Esophagus muscularis mucosa (tissue), 4 donors: ENCODE results near the gene SAMD3. TPM values are rescaled to one million over a fixed set of nuclear protein-coding genes. Genes with fewer than 3 reads are reported as not detected.

Experiments used
- DNase-seq: peaks from one replicate; pipeline ENCODE4 v3.0.0-alpha.2; 2017; ENCODE audit errors: extremely low spot score
- H3K27ac ChIP-seq, 4 donors: fragments of 200-600 bp; sonication (generic); replicated peaks in 1 of 4; 1 replicate in 3 of 4; 2 replicates in 1 of 4; pipeline ENCODE4 v1.5.1; 2016 to 2019; ENCODE audit warnings: mild to moderate bottlenecking in 1 of 4
- H3K27me3 ChIP-seq, 4 donors: fragments of 200-600 bp; sonication (generic); one replicate each; pipeline versions ENCODE4 v1.5.1 to v1.6.0; 2016 to 2019
- H3K36me3 ChIP-seq, 4 donors: fragments of 200-600 bp; sonication (generic); one replicate each; pipeline ENCODE4 v1.5.1; 2016 to 2019
- H3K4me1 ChIP-seq, 4 donors: fragments of 200-600 bp; sonication (generic); one replicate each; pipeline ENCODE4 v1.5.1; 2016 to 2019
- H3K4me3 ChIP-seq, 4 donors: fragments of 200-600 bp; sonication (generic); 1 replicate in 2 of 4; 2 replicates in 2 of 4; pipeline ENCODE4 v1.5.1; 2016 to 2019; ENCODE audit warnings: mild to moderate bottlenecking in 4 of 4, moderate library complexity in 1 of 4
- H3K9me3 ChIP-seq, 4 donors: fragments of 200-600 bp; sonication (generic); 1 replicate in 3 of 4; 2 replicates in 1 of 4; pipeline ENCODE4 v1.5.1; 2016 to 2019
- CTCF ChIP-seq, 3 experiments: fragments of 200-600 bp in 2 of 3; fragments of 450-650 bp in 1 of 3; sonication (generic) in 2 of 3; IDR thresholded peaks; one replicate each; pipeline ENCODE4 v1.5.1; 2017 to 2019; ENCODE audit warnings: antibody characterized with exemption in 3 of 3, mild to moderate bottlenecking in 2 of 3, moderate library complexity in 1 of 3
- EP300 ChIP-seq: sonication (generic); formaldehyde crosslinking; IDR thresholded peaks from one replicate; pipeline ENCODE4 v1.6.1; 2017; ENCODE audit warnings: antibody characterized with exemption
- POLR2A ChIP-seq: fragments of 450-650 bp; IDR thresholded peaks from one replicate; pipeline ENCODE4 v1.6.1; 2017; ENCODE audit warnings: antibody characterized with exemption, moderate library complexity, mild to moderate bottlenecking, low read depth
- POLR2AphosphoS5 ChIP-seq, 2 donors: sonication (generic); formaldehyde crosslinking; IDR thresholded peaks; one replicate each; pipeline ENCODE4 v1.6.1; 2017; ENCODE audit warnings: antibody characterized with exemption in 2 of 2
- WGBS: methylation state at CpG from one replicate; pipeline ENCODE4 v1.1.5; 2018; 5-methylcytosine and 5-hydroxymethylcytosine counted together
- intact Hi-C: fragments of 100-400 bp; cut with DNase I; formaldehyde crosslinking; loops from one replicate; pipeline ENCODE4 v1.15.1; 2023
- total RNA-seq, 4 donors: library from RNA; depleted of rRNA; stranded (reverse); fragments of >200 nt; gene quantifications; one replicate each; pipeline versions ENCODE4 v1.1.0 to v1.2.1, GENCODE V29; 2016

Gene SAMD3
- total RNA-seq, 4 donors from 2014 or later = 0.39 to 2.7 TPM; not detected in 2

- H3K4me3 ChIP-seq = no peak overlapping the region
- H3K4me1 ChIP-seq = no peaks in the 10 kb centered on the region
- 92% methylated on average over 10 of the region's 10 CpGs for WGBS
- TF ChIP-seq EP300 (no peak), POLR2AphosphoS5 (IDR thresholded peaks at IDR 0.05) (no peak), POLR2A (no peak), CTCF (IDR thresholded peaks at IDR 0.05) (no peak)
- no peaks in the 10 kb centered on the region for H3K36me3 ChIP-seq
- no peak overlapping the region for H3K27ac ChIP-seq
- DNase-seq = no peak
- H3K27me3 ChIP-seq = no peaks in the 10 kb centered on the region
- no peaks in the 10 kb centered on the region for H3K9me3 ChIP-seq
- intact Hi-C loops = no loop called here
These were observed 14.6 kb downstream of the SAMD3 start for GRCh38 chr6:130207979-130208649.

GRCh38 chr6:130206479-130206878 lies 16.3 kb downstream of the SAMD3 start:
- TF ChIP-seq EP300 (no peak), POLR2AphosphoS5 (IDR thresholded peaks at IDR 0.05) (no peak), POLR2A (no peak), CTCF (IDR thresholded peaks at IDR 0.05) (no peak)
- Histone ChIP-seq H3K9me3 (no peaks in the 10 kb centered on the region), H3K27ac (no peak overlapping the region), H3K36me3 (no peaks in the 10 kb centered on the region), H3K27me3 (no peaks in the 10 kb centered on the region), H3K4me3 (no peak overlapping the region), H3K4me1 (no peaks in the 10 kb centered on the region)
- no peak for DNase-seq
- intact Hi-C loops = no loop called here
- 95% methylated on average over 3 of the region's 3 CpGs for whole genome bisulfite sequencing

GRCh38 chr6:130204322-130204721 lies 18.4 kb downstream of the SAMD3 start:
- Histone ChIP-seq H3K4me1 (no peaks in the 10 kb centered on the region), H3K27me3 (no peaks in the 10 kb centered on the region), H3K36me3 (no peaks in the 10 kb centered on the region), H3K27ac (no peak overlapping the region), H3K4me3 (no peak overlapping the region), H3K9me3 (peaks cover 0 to 5% (median 0%) of the 10 kb centered on the region in 4 donors)
- no peak for DNase-seq
- TF ChIP-seq EP300 (no peak), POLR2A (no peak), POLR2AphosphoS5 (IDR thresholded peaks at IDR 0.05) (no peak), CTCF (IDR thresholded peaks at IDR 0.05) (no peak)
- WGBS = 61% methylated on average over 3 of the region's 3 CpGs
- intact Hi-C loops = no loop called here

GRCh38 chr6:130203370-130203769 lies 19.4 kb downstream of the SAMD3 start:
- H3K4me3 ChIP-seq = no peak overlapping the region
- no peaks in the 10 kb centered on the region for H3K4me1 ChIP-seq
- H3K27ac ChIP-seq = no peak overlapping the region
- intact Hi-C loops = no loop called here
- no peaks in the 10 kb centered on the region for H3K36me3 ChIP-seq
- H3K27me3 ChIP-seq = no peaks in the 10 kb centered on the region
- WGBS = 94% methylated on average over 1 of the region's 1 CpG
- no peak for DNase-seq
- peaks cover 0 to 5% (median 0%) of the 10 kb centered on the region in 4 donors for H3K9me3 ChIP-seq
- TF ChIP-seq EP300 (no peak), POLR2A (no peak), CTCF (IDR thresholded peaks at IDR 0.05) (no peak), POLR2AphosphoS5 (IDR thresholded peaks at IDR 0.05) (no peak)

- TF ChIP-seq CTCF (IDR thresholded peaks at IDR 0.05) = no peak
- TF ChIP-seq EP300 = no peak
- no peak for TF ChIP-seq POLR2A
- TF ChIP-seq POLR2AphosphoS5 (IDR thresholded peaks at IDR 0.05) = no peak
- no peaks in the 10 kb centered on the region for H3K27me3 ChIP-seq
- H3K4me3 ChIP-seq = no peak overlapping the region
- no peaks in the 10 kb centered on the region for H3K36me3 ChIP-seq
- intact Hi-C loops = no loop called here
- no peaks in the 10 kb centered on the region for H3K4me1 ChIP-seq
- DNase-seq = no peak
- WGBS = 61% methylated on average over 6 of the region's 6 CpGs
- H3K9me3 ChIP-seq = peaks cover 0 to 5% (median 0%) of the 10 kb centered on the region in 4 donors
- H3K27ac ChIP-seq = no peak overlapping the region
These were observed 20.0 kb downstream of the SAMD3 start for GRCh38 chr6:130202782-130203181.
